H9 (cell line): Measurements from ENCODE around the gene SRSF12. TPM values are rescaled to one million over a fixed set of nuclear protein-coding genes. Genes with fewer than 3 reads are reported as not detected.

ENCODE experiments used
- DNase-seq: peaks from one replicate; pipeline ENCODE4 v3.0.0-alpha.2; 2017
- H2AFZ ChIP-seq: one replicate; pipeline ENCODE4 v1.6.1; 2013; ENCODE audit warnings: mild to moderate bottlenecking, low read length, control low read depth, moderate library complexity
- H2AK5ac ChIP-seq: 2 replicates; pipeline ENCODE4 v1.6.1; 2013; ENCODE audit warnings: low read length, control low read depth, mixed read lengths; ENCODE audit not compliant: insufficient read length
- H2BK120ac ChIP-seq: one replicate; pipeline ENCODE4 v1.6.1; 2013; ENCODE audit warnings: low read depth, mild to moderate bottlenecking, low read length, control low read depth, inconsistent platforms; ENCODE audit not compliant: poor library complexity, severe bottlenecking
- H2BK12ac ChIP-seq: 2 replicates; pipeline ENCODE4 v1.6.1; 2013; ENCODE audit warnings: low read length, control low read depth, mixed read lengths, low read depth; ENCODE audit not compliant: insufficient read length
- H2BK15ac ChIP-seq: 2 replicates; pipeline ENCODE4 v1.6.1; 2013; ENCODE audit warnings: low read depth, low read length, control low read depth
- H2BK20ac ChIP-seq: one replicate; pipeline ENCODE4 v1.6.1; 2013; ENCODE audit warnings: low read depth, mild to moderate bottlenecking, low read length, control low read depth, inconsistent platforms; ENCODE audit not compliant: poor library complexity, severe bottlenecking
- H2BK5ac ChIP-seq: 2 replicates; pipeline ENCODE4 v1.6.1; 2013; ENCODE audit warnings: low read length, control low read depth, mixed read lengths; ENCODE audit not compliant: insufficient read length
- H3K14ac ChIP-seq: 2 replicates; pipeline ENCODE4 v1.6.1; 2013; ENCODE audit warnings: low read length, control low read depth; ENCODE audit not compliant: insufficient read depth
- H3K18ac ChIP-seq: 2 replicates; pipeline ENCODE4 v1.6.1; 2013; ENCODE audit warnings: low read depth, mild to moderate bottlenecking, mixed read lengths, low read length, control low read depth; ENCODE audit not compliant: insufficient read length
- H3K23ac ChIP-seq: 2 replicates; pipeline ENCODE4 v1.6.1; 2013; ENCODE audit warnings: low read length, control low read depth, mixed read lengths, low read depth; ENCODE audit not compliant: insufficient read length
- H3K23me2 ChIP-seq: 2 replicates; pipeline ENCODE4 v1.6.1; 2013; ENCODE audit warnings: low read depth, mild to moderate bottlenecking, mixed read lengths, low read length, control low read depth; ENCODE audit not compliant: insufficient read length, poor library complexity, severe bottlenecking
- H3K27ac ChIP-seq: 2 replicates; pipeline ENCODE4 v1.5.1; 2013; ENCODE audit warnings: low read length, control low read depth, mixed read lengths, low read depth; ENCODE audit not compliant: insufficient read length
- H3K27me3 ChIP-seq: 2 replicates; pipeline ENCODE4 v1.6.1; 2013; ENCODE audit warnings: low read length, control low read depth, inconsistent platforms; ENCODE audit not compliant: insufficient read depth
- H3K4ac ChIP-seq: 2 replicates; pipeline ENCODE4 v1.6.1; 2013; ENCODE audit warnings: low read depth, mild to moderate bottlenecking, control low read depth, inconsistent platforms, low read length, moderate library complexity
- H3K4me1 ChIP-seq: 2 replicates; pipeline ENCODE4 v1.6.1; 2013; ENCODE audit warnings: low read length, control low read depth, inconsistent platforms; ENCODE audit not compliant: insufficient read depth
- H3K4me2 ChIP-seq: 2 replicates; pipeline ENCODE4 v1.6.1; 2013; ENCODE audit warnings: low read length, control low read depth, mixed read lengths; ENCODE audit not compliant: insufficient read length, insufficient read depth
- H3K56ac ChIP-seq: 2 replicates; pipeline ENCODE4 v1.6.1; 2013; ENCODE audit warnings: low read depth, mild to moderate bottlenecking, mixed read lengths, low read length, control low read depth; ENCODE audit not compliant: insufficient read length
- H3K79me1 ChIP-seq: 2 replicates; pipeline ENCODE4 v1.6.1; 2013; ENCODE audit warnings: low read depth, mild to moderate bottlenecking, moderate library complexity, low read length, control low read depth, inconsistent platforms; ENCODE audit not compliant: insufficient read depth, poor library complexity, severe bottlenecking
- H3K79me2 ChIP-seq: 2 replicates; pipeline ENCODE4 v1.6.1; 2013; ENCODE audit warnings: low read length, control low read depth, inconsistent platforms; ENCODE audit not compliant: insufficient read depth
- H3K9ac ChIP-seq: 2 replicates; pipeline ENCODE4 v1.6.1; 2013; ENCODE audit warnings: low read length, control low read depth, mixed read lengths; ENCODE audit not compliant: insufficient read length; ENCODE audit errors: extremely low read depth
- H3K9me3 ChIP-seq: one replicate; pipeline ENCODE4 v1.6.1; 2013; ENCODE audit warnings: low read depth, low read length, inconsistent platforms; ENCODE audit not compliant: control insufficient read depth
- H3T11ph ChIP-seq: one replicate; pipeline ENCODE4 v1.6.1; 2013; ENCODE audit warnings: mild to moderate bottlenecking, low read length, control low read depth, inconsistent platforms
- H4K20me1 ChIP-seq: one replicate; pipeline ENCODE4 v1.6.1; 2013; ENCODE audit not compliant: control insufficient read depth, insufficient read length, insufficient read depth
- H4K5ac ChIP-seq: 2 replicates; pipeline ENCODE4 v1.6.1; 2013; ENCODE audit warnings: low read depth, mild to moderate bottlenecking, mixed read lengths, low read length, control low read depth; ENCODE audit not compliant: insufficient read length
- H4K8ac ChIP-seq: replicated peaks from 2 replicates; pipeline ENCODE4 v1.6.1; 2013; ENCODE audit warnings: low read length, control low read depth, mixed read lengths, low read depth; ENCODE audit not compliant: insufficient read length
- H4K91ac ChIP-seq: 2 replicates; pipeline ENCODE4 v1.6.1; 2013; ENCODE audit warnings: low read depth, mild to moderate bottlenecking, moderate library complexity, mixed read lengths, low read length, control low read depth; ENCODE audit not compliant: insufficient read length
- H3K27ac Mint-ChIP-seq, 3 experiments: 2 replicates in 2 of 3; 3 replicates in 1 of 3; pipeline ENCODE4 v1.8.0; 2020 to 2021; ENCODE audit warnings: mixed read lengths in 3 of 3, mild to moderate bottlenecking in 1 of 3, moderate library complexity in 1 of 3
- H3K27me3 Mint-ChIP-seq: 2 replicates; pipeline ENCODE4 v1.8.0; 2021; ENCODE audit warnings: low read depth, mild to moderate bottlenecking, moderate library complexity, mixed read lengths
- H3K36me3 Mint-ChIP-seq, 3 experiments: 2 replicates in 2 of 3; 3 replicates in 1 of 3; pipeline ENCODE4 v1.8.0; 2020 to 2021; ENCODE audit warnings: low read depth in 3 of 3, mixed read lengths in 3 of 3; ENCODE audit not compliant: insufficient read depth in 1 of 3
- H3K4me1 Mint-ChIP-seq, 2 experiments: 2 replicates each; pipeline ENCODE4 v1.8.0; 2020; ENCODE audit warnings: mixed read lengths in 2 of 2
- H3K4me3 Mint-ChIP-seq, 2 experiments: 2 replicates in 1 of 2; 3 replicates in 1 of 2; pipeline ENCODE4 v1.8.0; 2020 to 2021; ENCODE audit warnings: mild to moderate bottlenecking in 2 of 2, mixed read lengths in 2 of 2, moderate library complexity in 1 of 2
- H3K9me3 Mint-ChIP-seq, 2 experiments: 2 replicates in 1 of 2; 3 replicates in 1 of 2; pipeline ENCODE4 v1.8.0; 2020; ENCODE audit warnings: mild to moderate bottlenecking in 2 of 2, mixed read lengths in 2 of 2, moderate library complexity in 1 of 2
- CTCF ChIP-seq: fragments of 200-600 bp; sonication (generic); conservative IDR thresholded peaks from 3 replicates; pipeline ENCODE4 v1.8.0; 2021; ENCODE audit warnings: antibody characterized with exemption, mild to moderate bottlenecking
- WGBS: extraction: QIAGEN DNeasy Blood & Tissue Kit; methylation state at CpG from one replicate; pipeline ENCODE4 v1.1.7; 2013; ENCODE audit warnings: missing lambda C conversion rate, low lambda C conversion rate, mixed read lengths; ENCODE audit not compliant: insufficient read length; ENCODE audit errors: extremely low coverage; 5-methylcytosine and 5-hydroxymethylcytosine counted together
- total RNA-seq: library from RNA; stranded (reverse); gene quantifications from 2 replicates; pipeline ENCODE4 v1.2.1, GENCODE V29; 2021

Gene SRSF12
- total RNA-seq, 1 experiment from 2014 or later, result 7.6 TPM

- no peak overlapping the region for H3K23ac ChIP-seq
- H3K27ac ChIP-seq, result peak overlapping the region; percentile 16
- no peaks in the 10 kb centered on the region for H4K20me1 ChIP-seq
Measured at GRCh38 chr6:89085409-89086205, 32.3 kb downstream of the SRSF12 start.

More at GRCh38 chr6:89085409-89086205, 32.3 kb downstream of the SRSF12 start:
- Histone ChIP-seq H3K14ac (no peak overlapping the region), H2BK20ac (no peak overlapping the region), H4K91ac (no peak overlapping the region), H3K56ac (no peak overlapping the region), H3K9me3 (no peaks in the 10 kb centered on the region), H2BK120ac (no peak overlapping the region), H3K9ac (no peak overlapping the region), H3K4me2 (peak overlapping the region; percentile 40), H3K4me1 (peaks cover 12% of the 10 kb centered on the region; the same call in 1 of the 2 replicates), H3K4ac (no peak overlapping the region), H4K5ac (no peak overlapping the region), H2BK5ac (no peak overlapping the region), H2AFZ (no peak overlapping the region), H3K27me3 (no peaks in the 10 kb centered on the region), H3K23me2 (peaks cover 9% of the 10 kb centered on the region), H3K79me1 (no peaks in the 10 kb centered on the region), H3T11ph (no peak overlapping the region), H2BK12ac (peak overlapping the region; percentile 84), H3K18ac (no peak overlapping the region), H2BK15ac (no peak overlapping the region), H3K79me2 (peaks cover 8% of the 10 kb centered on the region; the same call in 1 of the 2 replicates), H2AK5ac (no peak overlapping the region), H4K8ac (no peak overlapping the region)
- Mint-ChIP-seq H3K4me3 (no peak overlapping the region), H3K27ac (no peak overlapping the region; a peak in 2 of 7 replicates), H3K36me3 (peaks cover 11 to 34% (median 21%) of the 10 kb centered on the region in 3 experiments; a peak in 6 of 7 replicates), H3K27me3 (no peaks in the 10 kb centered on the region; the same call in 1 of the 2 replicates), H3K4me1 (peaks cover 40 to 42% of the 10 kb centered on the region in 2 experiments), H3K9me3 (no peaks in the 10 kb centered on the region)
- DNase-seq, result no peak
- TF ChIP-seq CTCF, result no peak
- WGBS, result no CpG with 5 or more reads among the region's 12 CpGs
